Pancreas (tissue), 10 donors: ENCODE measurements around the gene STK10. TPM values are rescaled to one million over a fixed set of nuclear protein-coding genes. Genes with fewer than 3 reads are reported as not detected.

Source experiments
- ATAC-seq, 4 donors: fragments of 200-7000 bp; cut with Tn5 transposase; one replicate each; pipeline versions ENCODE4 v1.8.0 to v1.9.1; 2020; ENCODE audit warnings: mild to moderate bottlenecking in 4 of 4, moderate library complexity in 4 of 4
- DNase-seq, 6 donors: peaks; one replicate each; pipeline ENCODE4 v3.0.0-alpha.2; 2020
- FAIRE-seq: peaks from 2 replicates; lab custom pipeline; 2012; peaks lifted over from hg19 to GRCh38; lab: Jason Lieb, UNC
- H3K27ac ChIP-seq, 4 donors: fragments of 200-600 bp; sonication (generic); 1 replicate in 3 of 4; 2 replicates in 1 of 4; pipeline versions ENCODE4 v1.5.0 to v1.8.0; 2020
- H3K27me3 ChIP-seq, 4 donors: fragments of 200-600 bp; one replicate each; pipeline ENCODE4 v1.8.0; 2021
- H3K36me3 ChIP-seq, 3 donors: fragments of 200-600 bp; sonication (generic) in 1 of 3; one replicate each; pipeline versions ENCODE4 v1.5.0 to v1.8.0; 2020 to 2021
- H3K4me1 ChIP-seq, 3 donors: fragments of 200-600 bp; one replicate each; pipeline ENCODE4 v1.8.0; 2021
- H3K4me3 ChIP-seq, 4 donors: fragments of 200-600 bp; sonication (generic) in 2 of 4; one replicate each; pipeline versions ENCODE4 v1.5.0 to v1.8.0; 2020 to 2021
- H3K9me3 ChIP-seq, 4 donors: fragments of 200-600 bp; one replicate each; pipeline ENCODE4 v1.8.0; 2021
- WGBS, 2 donors: extraction: QIAGEN DNeasy Blood & Tissue Kit; methylation state at CpG; one replicate each; pipeline ENCODE4 v1.1.7; 2013; 5-methylcytosine and 5-hydroxymethylcytosine counted together
- intact Hi-C, 3 donors: fragments of 100-400 bp; cut with DNase I; formaldehyde crosslinking; loops; one replicate each; pipeline versions ENCODE4 v1.11.1 to v1.14.2; 2022
- polyA plus RNA-seq, 2 donors: library from polyadenylated mRNA; stranded (reverse); fragments of 200-250 nt; gene quantifications; one replicate each; pipeline ENCODE4 v1.2.3, GENCODE V29; 2013
- total RNA-seq, 6 donors: library from RNA; stranded (reverse); fragmentation: NEBNext Ultra II Directional in 4 of 6; extraction: Animal tissue kit (Norgen Biotek cat#: 25700) in 4 of 6; gene quantifications; one replicate each; pipeline versions ENCODE4 v1.2.1 to v1.2.4, GENCODE V29; 2021 to 2023
- TF ChIP-seq, protein P1 (sequence below), 4 donors: fragments of 200-600 bp; sonication (generic) in 3 of 4; IDR thresholded peaks; one replicate each; pipeline versions ENCODE4 v1.5.0 to v1.8.0; 2021; ENCODE audit warnings: antibody characterized with exemption in 4 of 4
- donor health status: healthy with polysubstance abuse.
- donor health status: DM: no; HTN: no; CAD: no; lungs with moderate emphysema.
- donor health status: DM: no; HTN: no; CAD: no.
- donor health status: control.
- donor health status: control.
- donor health status: Bipolar disorder and iron deficiency.
- donor health status: DM: yes; HTN: yes; CAD: no.
- donor health status: DM: no; HTN: no; CAD: no.
- donor health status: DM: no; HTN: no; CAD: no.
- donor health status: DM: yes; HTN: yes; CAD: no.

The STK10 gene
- total and polyA plus RNA-seq, 8 donors, result 4.1 to 16.3 (median 7.3) TPM

DNA sequence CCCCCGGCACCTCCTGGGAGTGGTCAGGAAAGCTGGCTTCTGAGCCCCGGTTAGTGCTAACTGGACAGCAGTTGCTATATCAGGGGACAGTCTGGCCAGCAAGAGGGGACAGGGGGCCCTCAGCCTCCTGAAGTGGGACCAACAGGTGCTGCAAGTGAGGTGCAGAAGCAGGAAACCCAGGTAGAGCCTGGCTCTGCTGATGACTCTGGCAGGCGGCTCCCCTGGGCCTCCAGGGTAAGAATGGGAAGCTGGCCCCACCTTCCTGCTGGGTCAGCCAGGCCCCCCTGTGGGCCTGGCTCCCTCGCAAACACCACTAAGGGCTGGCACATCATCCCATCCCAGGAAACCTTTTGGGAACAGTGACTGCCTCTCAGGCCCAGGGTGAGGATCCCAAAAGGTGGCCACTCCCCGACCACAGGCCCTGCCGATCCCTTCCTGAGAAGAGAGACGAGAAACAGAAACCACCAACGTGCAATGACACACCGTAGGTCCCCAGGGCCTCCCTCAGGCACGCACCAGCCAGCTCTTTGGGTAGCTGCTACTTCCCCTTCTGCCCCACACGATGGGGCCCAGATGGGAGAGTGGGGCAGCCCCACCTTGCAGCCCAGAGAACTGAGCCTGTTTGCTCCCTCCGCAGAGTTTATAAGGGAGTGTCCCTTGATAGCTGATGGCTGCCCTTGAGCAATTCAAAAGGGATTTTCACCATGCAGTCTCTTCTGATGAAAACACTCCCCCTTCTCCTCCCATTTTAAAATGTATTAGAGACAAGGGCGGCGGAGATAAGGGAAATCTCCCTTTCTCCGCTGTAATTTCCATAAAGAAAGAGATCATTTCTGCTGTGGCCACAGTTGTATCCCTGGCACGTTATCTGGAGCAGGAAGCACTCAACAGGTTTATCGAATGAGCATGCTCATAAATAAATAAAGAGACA lies 76.8 kb downstream of the STK10 start:
- Histone ChIP-seq H3K9me3 (no peaks in the 10 kb centered on the region), H3K4me1 (peaks cover 0 to 19% (median 7%) of the 10 kb centered on the region in 3 donors), H3K27ac (peak overlapping the region in 3 of 4 donors; percentile 5 to 48 (median 33)), H3K27me3 (no peaks in the 10 kb centered on the region), H3K4me3 (peak overlapping the region in 1 of 4 donors; percentile 10), H3K36me3 (no peaks in the 10 kb centered on the region)
- 45 to 47% methylated on average over 17 of the region's 17 CpGs for WGBS, 2 donors
- peak in 3 of 4 donors; percentile 14 to 48 (median 28) for ATAC-seq
- intact Hi-C loops, result no loop called here
- no peak for DNase-seq
- TF ChIP-seq, protein P1, sequence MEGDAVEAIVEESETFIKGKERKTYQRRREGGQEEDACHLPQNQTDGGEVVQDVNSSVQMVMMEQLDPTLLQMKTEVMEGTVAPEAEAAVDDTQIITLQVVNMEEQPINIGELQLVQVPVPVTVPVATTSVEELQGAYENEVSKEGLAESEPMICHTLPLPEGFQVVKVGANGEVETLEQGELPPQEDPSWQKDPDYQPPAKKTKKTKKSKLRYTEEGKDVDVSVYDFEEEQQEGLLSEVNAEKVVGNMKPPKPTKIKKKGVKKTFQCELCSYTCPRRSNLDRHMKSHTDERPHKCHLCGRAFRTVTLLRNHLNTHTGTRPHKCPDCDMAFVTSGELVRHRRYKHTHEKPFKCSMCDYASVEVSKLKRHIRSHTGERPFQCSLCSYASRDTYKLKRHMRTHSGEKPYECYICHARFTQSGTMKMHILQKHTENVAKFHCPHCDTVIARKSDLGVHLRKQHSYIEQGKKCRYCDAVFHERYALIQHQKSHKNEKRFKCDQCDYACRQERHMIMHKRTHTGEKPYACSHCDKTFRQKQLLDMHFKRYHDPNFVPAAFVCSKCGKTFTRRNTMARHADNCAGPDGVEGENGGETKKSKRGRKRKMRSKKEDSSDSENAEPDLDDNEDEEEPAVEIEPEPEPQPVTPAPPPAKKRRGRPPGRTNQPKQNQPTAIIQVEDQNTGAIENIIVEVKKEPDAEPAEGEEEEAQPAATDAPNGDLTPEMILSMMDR (IDR thresholded peaks at IDR 0.05), result no peak
- FAIRE-seq, result no peak

DNA sequence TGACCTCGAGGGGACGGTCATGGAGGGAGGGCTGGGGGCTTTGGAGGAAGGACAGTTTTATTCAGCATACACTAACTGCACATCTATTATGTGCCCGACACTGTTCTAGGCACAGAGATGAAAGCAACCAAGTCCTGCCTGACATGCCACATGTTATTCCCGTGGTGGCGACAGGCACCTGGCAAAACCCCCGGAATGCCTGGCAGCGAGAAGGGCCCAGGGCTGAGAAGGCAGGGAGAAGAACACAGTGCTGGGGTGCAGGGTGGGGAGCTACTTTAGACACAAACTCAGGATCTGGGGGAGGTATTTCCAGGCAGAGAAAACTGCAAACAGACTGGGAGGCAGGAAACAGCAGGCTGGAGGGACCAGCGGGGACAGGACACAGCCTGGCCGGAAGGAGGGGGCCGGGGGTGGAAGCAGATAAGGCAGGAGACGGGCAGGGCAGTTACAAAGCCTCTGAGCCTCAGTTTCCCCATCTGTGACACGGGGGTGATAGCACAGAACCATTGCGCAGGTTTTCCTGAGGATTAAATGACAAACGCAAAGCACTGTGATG lies 77.7 kb downstream of the STK10 start:
- WGBS, 2 donors, result 69 to 70% methylated on average over 14 of the region's 14 CpGs
- Histone ChIP-seq H3K27ac (peak overlapping the region in 1 of 4 donors; percentile 48), H3K36me3 (no peaks in the 10 kb centered on the region), H3K4me1 (peaks cover 0 to 19% (median 7%) of the 10 kb centered on the region in 3 donors), H3K27me3 (no peaks in the 10 kb centered on the region), H3K4me3 (no peak overlapping the region), H3K9me3 (no peaks in the 10 kb centered on the region)
- intact Hi-C loops, result no loop called here
- TF ChIP-seq, protein P1 (IDR thresholded peaks at IDR 0.05), result no peak
- DNase-seq, result no peak
- ATAC-seq, result no peak
- FAIRE-seq, result no peak

- FAIRE-seq, result no peak
- Histone ChIP-seq H3K27ac (no peak overlapping the region), H3K36me3 (no peaks in the 10 kb centered on the region), H3K27me3 (no peaks in the 10 kb centered on the region), H3K4me3 (no peak overlapping the region), H3K9me3 (no peaks in the 10 kb centered on the region), H3K4me1 (peaks cover 0 to 19% (median 7%) of the 10 kb centered on the region in 3 donors)
- TF ChIP-seq, protein P1 (IDR thresholded peaks at IDR 0.05), result no peak
- WGBS, 2 donors, result 81 to 84% methylated on average over 8 of the region's 8 CpGs
- no peak for ATAC-seq
- intact Hi-C loops, result loop anchor here in 2 of 3 donors (5.0 to 10.0 kb wide), 2 partner anchors 78 to 185 kb away; partner anchors contain the start of gene STK10 (in 2 of the 2)
- DNase-seq, result no peak
Observed at GRCh38 chr5:172109749-172110148, 78.3 kb downstream of the STK10 start.

DNA sequence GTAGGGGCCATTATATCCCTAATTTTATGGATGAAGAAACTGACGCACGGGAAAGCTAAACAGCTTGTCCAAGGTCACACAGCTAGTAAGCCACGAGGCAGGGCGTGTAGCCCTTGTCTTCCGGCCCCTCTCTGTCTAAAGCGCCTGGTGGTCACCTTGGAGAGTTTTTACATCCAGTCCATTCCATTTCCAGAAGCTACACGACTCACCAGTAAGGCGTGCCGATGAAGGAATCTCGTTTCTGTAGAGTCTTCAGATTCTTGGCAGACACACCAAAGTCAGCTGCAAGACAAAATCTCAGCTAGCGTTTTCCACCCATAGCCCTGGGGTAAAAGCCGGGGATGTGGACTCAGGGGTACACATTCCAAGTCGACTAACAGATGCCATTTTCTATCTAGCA lies 80.5 kb downstream of the STK10 start:
- FAIRE-seq (no peak), DNase-seq (no peak), ATAC-seq (peak; percentile 9 to 40 (median 14))
- H3K4me1 ChIP-seq, result peaks cover 0 to 19% (median 0%) of the 10 kb centered on the region in 3 donors
- no peaks in the 10 kb centered on the region for H3K9me3 ChIP-seq
- peak overlapping the region in 2 of 4 donors; percentile 31 to 40 for H3K4me3 ChIP-seq
- H3K36me3 ChIP-seq, result no peaks in the 10 kb centered on the region
- intact Hi-C loops, result loop anchor here in 2 of 3 donors (5.0 to 10.0 kb wide), 2 partner anchors 80 to 187 kb away; partner anchors contain the start of gene STK10 (in 2 of the 2)
- H3K27me3 ChIP-seq, result no peaks in the 10 kb centered on the region
- TF ChIP-seq, protein P1 (IDR thresholded peaks at IDR 0.05), result no peak
- 20 to 25% methylated on average over 13 of the region's 13 CpGs for WGBS, 2 donors
- no peak overlapping the region for H3K27ac ChIP-seq
